GM18858 (cell line): ENCODE data around the gene TTC7B.

Experiments
- ATAC-seq: cut with Tn5 transposase; IDR thresholded peaks from one replicate; pipeline ENCODE4 v1.9.1; 2021; ENCODE audit not compliant: unreplicated experiment

TTC7B gene

GRCh38 chr14:90579816-90580215 lies 236.4 kb downstream of the TTC7B start:
- ATAC-seq: no peak

GRCh38 chr14:90579088-90579487 lies 237.1 kb downstream of the TTC7B start:
- no peak for ATAC-seq

GRCh38 chr14:90578283-90578985 lies 237.8 kb downstream of the TTC7B start:
- ATAC-seq: no peak

GRCh38 chr14:90577661-90578282 lies 238.5 kb downstream of the TTC7B start:
- ATAC-seq: no peak

GRCh38 chr14:90576981-90577660 lies 239.1 kb downstream of the TTC7B start:
- no peak for ATAC-seq

- no peak for ATAC-seq
Observed at GRCh38 chr14:90576581-90576980, 239.6 kb downstream of the TTC7B start.

GRCh38 chr14:90575781-90576180 lies 240.4 kb downstream of the TTC7B start:
- no peak for ATAC-seq

- no peak for ATAC-seq
Observed at GRCh38 chr14:90575336-90575735, 240.9 kb downstream of the TTC7B start.

GRCh38 chr14:90574188-90575131 lies 241.8 kb downstream of the TTC7B start:
- ATAC-seq: no peak

GRCh38 chr14:90573385-90574105 lies 242.7 kb downstream of the TTC7B start:
- no peak for ATAC-seq

- ATAC-seq: no peak
Observed at GRCh38 chr14:90572441-90573150, 243.6 kb downstream of the TTC7B start.

GRCh38 chr14:90571149-90571947 lies 244.9 kb downstream of the TTC7B start:
- no peak for ATAC-seq

- no peak for ATAC-seq
Observed at GRCh38 chr14:90570461-90570860, 245.8 kb downstream of the TTC7B start.

- no peak for ATAC-seq
Observed at GRCh38 chr14:90569606-90570387, 246.4 kb downstream of the TTC7B start.

- no peak for ATAC-seq
Observed at GRCh38 chr14:90569201-90569600, 247.0 kb downstream of the TTC7B start.

- no peak for ATAC-seq
Observed at GRCh38 chr14:90568405-90568804, 247.8 kb downstream of the TTC7B start.

- no peak for ATAC-seq
Observed at GRCh38 chr14:90567991-90568390, 248.2 kb downstream of the TTC7B start.

GRCh38 chr14:90567191-90567590 lies 249.0 kb downstream of the TTC7B start:
- no peak for ATAC-seq
